ENCODE results near the gene GSKIP.

The GSKIP gene

GRCh38 chr14:96380735-96381134 is 17.4 kb downstream of the GSKIP start:
- no peak for DNase-seq

- no peak for DNase-seq
Observed at GRCh38 chr14:96383445-96383844, 20.1 kb downstream of the GSKIP start.

- DNase-seq = no peak
Observed at GRCh38 chr14:96384053-96384452, 20.7 kb downstream of the GSKIP start.

GRCh38 chr14:96384740-96385139 is 21.4 kb downstream of the GSKIP start:
- no peak for DNase-seq

- DNase-seq = no peak
Observed at GRCh38 chr14:96385385-96385784, 22.1 kb downstream of the GSKIP start.

GRCh38 chr14:96390965-96391292 is 27.6 kb downstream of the GSKIP start:
- DNase-seq = peak; percentile 47

GRCh38 chr14:96391293-96392118 is 28.2 kb downstream of the GSKIP start:
- DNase-seq = peak; percentile 90

- DNase-seq = no peak
Observed at GRCh38 chr14:96393071-96393691, 29.9 kb downstream of the GSKIP start.

- DNase-seq = no peak
Observed at GRCh38 chr14:96394047-96394815, 30.9 kb downstream of the GSKIP start.

- no peak for DNase-seq
Observed at GRCh38 chr14:96398432-96398831, 35.1 kb downstream of the GSKIP start.

- DNase-seq = no peak
Observed at GRCh38 chr14:96398921-96399320, 35.6 kb downstream of the GSKIP start.

GRCh38 chr14:96399405-96399804 is 36.1 kb downstream of the GSKIP start:
- DNase-seq = no peak

- no peak for DNase-seq
Observed at GRCh38 chr14:96400495-96400894, 37.2 kb downstream of the GSKIP start.

- DNase-seq = no peak
Observed at GRCh38 chr14:96403409-96403808, 40.1 kb downstream of the GSKIP start.

GRCh38 chr14:96405677-96406076 is 42.4 kb downstream of the GSKIP start:
- DNase-seq = no peak

GRCh38 chr14:96407935-96408570 is 44.7 kb downstream of the GSKIP start:
- DNase-seq = no peak

- DNase-seq = no peak
Observed at GRCh38 chr14:96408608-96409007, 45.3 kb downstream of the GSKIP start.

GRCh38 chr14:96409701-96410100 is 46.4 kb downstream of the GSKIP start:
- no peak for DNase-seq

GRCh38 chr14:96410119-96410518 is 46.8 kb downstream of the GSKIP start:
- no peak for DNase-seq

GRCh38 chr14:96413526-96413925 is 50.2 kb downstream of the GSKIP start:
- no peak for DNase-seq

- no peak for DNase-seq
Observed at GRCh38 chr14:96415559-96415958, 52.2 kb downstream of the GSKIP start.

- no peak for DNase-seq
Observed at GRCh38 chr14:96416292-96416691, 53.0 kb downstream of the GSKIP start.

- DNase-seq = no peak
Observed at GRCh38 chr14:96417254-96417653, 53.9 kb downstream of the GSKIP start.
